HEK293T (cell line): ENCODE data around the gene CCDC71L.

Experiments used
- FOXM1 ChIP-seq: fragments of 450-650 bp; IDR thresholded peaks from 2 replicates; pipeline ENCODE4 v1.6.1; 2017; ENCODE audit warnings: mild to moderate bottlenecking, borderline replicate concordance
- SP1 ChIP-seq: fragments of 450-650 bp; IDR thresholded peaks from 2 replicates; pipeline ENCODE4 v1.6.1; 2017
- SUZ12 ChIP-seq: fragments of 450-650 bp; IDR thresholded peaks from 2 replicates; pipeline ENCODE4 v1.6.1; 2016; ENCODE audit warnings: mild to moderate bottlenecking
- TARDBP ChIP-seq: fragments of 450-650 bp; IDR thresholded peaks from 2 replicates; pipeline ENCODE4 v1.6.1; 2016

GRCh38 chr7:106614751-106615150 lies 46.2 kb downstream of the CCDC71L start:
- TF ChIP-seq TARDBP = no peak
- no peak for TF ChIP-seq SUZ12
- TF ChIP-seq FOXM1 = no peak
- no peak for TF ChIP-seq SP1
